Heart right ventricle (tissue), 16 donors: ENCODE results near the gene SH3RF3. TPM values are rescaled to one million over a fixed set of nuclear protein-coding genes. Genes with fewer than 3 reads are reported as not detected.

ENCODE experiments used
- ATAC-seq, 8 donors: fragments of 200-7000 bp; cut with Tn5 transposase; one replicate each; pipeline ENCODE4 v1.9.1; 2020; ENCODE audit warnings: mild to moderate bottlenecking in 8 of 8, moderate library complexity in 8 of 8, moderate number of reproducible peaks in 1 of 8
- DNase-seq, 2 donors: peaks; one replicate each; pipeline ENCODE4 v3.0.0-alpha.2; 2020
- H3K27ac ChIP-seq, 10 donors: fragments of 200-600 bp; sonication (generic) in 2 of 10; one replicate each; pipeline versions ENCODE4 v1.5.0 to v1.8.0; 2020 to 2022; ENCODE audit warnings: mild to moderate bottlenecking in 3 of 10
- H3K27me3 ChIP-seq, 7 donors: fragments of 200-600 bp; one replicate each; pipeline ENCODE4 v1.8.0; 2021 to 2022; ENCODE audit warnings: mild to moderate bottlenecking in 2 of 7
- H3K36me3 ChIP-seq, 9 donors: fragments of 200-600 bp; sonication (generic) in 1 of 9; one replicate each; pipeline versions ENCODE4 v1.5.0 to v1.8.0; 2020 to 2022; ENCODE audit warnings: mild to moderate bottlenecking in 2 of 9
- H3K4me1 ChIP-seq, 9 donors: fragments of 200-600 bp; sonication (generic) in 1 of 9; one replicate each; pipeline versions ENCODE4 v1.5.0 to v1.8.0; 2020 to 2022; ENCODE audit warnings: mild to moderate bottlenecking in 4 of 9
- H3K4me3 ChIP-seq, 10 donors: fragments of 200-600 bp; sonication (generic) in 2 of 10; one replicate each; pipeline versions ENCODE4 v1.5.0 to v1.8.0; 2020 to 2022; ENCODE audit warnings: mild to moderate bottlenecking in 7 of 10, moderate library complexity in 2 of 10
- H3K9me3 ChIP-seq, 11 donors: fragments of 200-600 bp in 10 of 11; sonication (generic) in 2 of 11; one replicate each; pipeline versions ENCODE4 v1.5.0 to v1.8.0; 2013 to 2022; ENCODE audit warnings: mild to moderate bottlenecking in 2 of 11, control low read depth in 1 of 11, moderate library complexity in 1 of 11
- CTCF ChIP-seq, 9 donors: fragments of 200-600 bp; sonication (generic) in 2 of 9; IDR thresholded peaks; one replicate each; pipeline versions ENCODE4 v1.5.0 to v1.8.0; 2021 to 2022; ENCODE audit warnings: antibody characterized with exemption in 9 of 9, mild to moderate bottlenecking in 5 of 9, moderate library complexity in 1 of 9
- WGBS, 2 donors: extraction: QIAGEN DNeasy Blood & Tissue Kit; methylation state at CpG; one replicate each; pipeline ENCODE4 v1.1.7; 2013; ENCODE audit warnings: inconsistent platforms in 1 of 2; 5-methylcytosine and 5-hydroxymethylcytosine counted together
- intact Hi-C, 10 donors: fragments of 100-400 bp; cut with DNase I; formaldehyde crosslinking; loops; one replicate each; pipeline versions ENCODE4 v1.11.1 to v1.14.2; 2022
- polyA plus RNA-seq, 2 donors: library from polyadenylated mRNA; stranded (reverse); fragments of 200-250 nt; gene quantifications; one replicate each; pipeline ENCODE4 v1.2.3, GENCODE V29; 2013
- total RNA-seq, 10 donors: library from RNA; stranded (reverse); fragmentation: NEBNext Ultra II Directional in 3 of 10; extraction: Animal tissue kit (Norgen Biotek cat#: 25700) in 3 of 10; gene quantifications; one replicate each; pipeline versions ENCODE4 v1.2.1 to v1.2.4, GENCODE V29; 2021 to 2023
- donor health status: Arrhythmogenic right ventricular cardiomyopathy.
- donor health status: ischemic (EF 13 %, LVEDD 7.1; RV severe dilation, severe dysfunction).
- donor health status: healthy with polysubstance abuse.
- donor health status: DM: no; HTN: yes; CAD: no.
- donor health status: DM: no; HTN: no; CAD: no.
- donor health status: ischemic (EF 25% LVEDD 6.9; RV normal size, moderate dysfunction).
- donor health status: ischemic (EF 25% LVEDD 5.7; RV mildly dilated, moderate dysfunction).
- donor health status: healthy.
- donor health status: DM: yes; HTN: yes; CAD: no.
- donor health status: Ischemic cardiomyopathy.
- donor health status: ischemic (EF 35%, LVEDD 5.7; RV mildly dilated, moderate dysfunction).
- donor health status: nonischemic (EF 11% LVEDD 7.7; RV severe dilation, severe dysfunction).
- donor health status: DM: yes; HTN: yes; CAD: no.
- donor health status: PGD.
- donor health status: ischemic (EF 29% LVEDD 5.4; RV normal size, mild dysfunction).
- donor health status: nonischemic (EF 23%, LVEDD 6.1; RV moderate dilation, normal function).

The SH3RF3 gene
- total and polyA plus RNA-seq, 12 donors = 5.0 to 11.5 (median 8.6) TPM

GRCh38 chr2:109129921-109130722, 1.1 kb downstream of the SH3RF3 start:
- 15 to 16% methylated on average over 53 to 56 of the region's 56 CpGs for WGBS, 2 donors
- peak; percentile 13 to 19 for DNase-seq
- intact Hi-C loops = loop anchor here in 9 of 10 donors (2.0 to 10.0 kb wide), 17 partner anchors 42 to 381 kb away; no protein-coding TSS in a partner anchor
- Histone ChIP-seq H3K27ac (peak overlapping the region in 7 of 10 donors; percentile 32 to 91 (median 82)), H3K9me3 (no peaks in the 10 kb centered on the region), H3K36me3 (no peaks in the 10 kb centered on the region), H3K4me3 (peak overlapping the region; percentile 50 to 80 (median 70)), H3K27me3 (peaks cover 0 to 48% (median 0%) of the 10 kb centered on the region in 7 donors), H3K4me1 (peaks cover under 1 to 47% (median 21%) of the 10 kb centered on the region in 9 donors)
- peak in 2 of 8 donors; percentile 7 to 10 for ATAC-seq
- no peak for TF ChIP-seq CTCF (IDR thresholded peaks at IDR 0.05)

GRCh38 chr2:109130723-109130995, 1.7 kb downstream of the SH3RF3 start:
- H3K36me3 ChIP-seq = no peaks in the 10 kb centered on the region
- intact Hi-C loops = loop anchor here in 5 of 10 donors (5.0 to 10.0 kb wide), 5 partner anchors 42 to 134 kb away; no protein-coding TSS in a partner anchor
- 51 to 71% methylated on average over 5 of the region's 5 CpGs for whole genome bisulfite sequencing, 2 donors

GRCh38 chr2:109131777-109132176, 2.8 kb downstream of the SH3RF3 start:
- Histone ChIP-seq H3K4me1 (peaks cover 3 to 40% (median 23%) of the 10 kb centered on the region in 9 donors), H3K4me3 (no peak overlapping the region), H3K36me3 (no peaks in the 10 kb centered on the region), H3K27ac (no peak overlapping the region), H3K9me3 (no peaks in the 10 kb centered on the region), H3K27me3 (peaks cover 0 to 48% (median 0%) of the 10 kb centered on the region in 7 donors)
- TF ChIP-seq CTCF (IDR thresholded peaks at IDR 0.05) = no peak
- DNase-seq (no peak), ATAC-seq (no peak)
- intact Hi-C loops = loop anchor here in 5 of 10 donors (5.0 to 10.0 kb wide), 5 partner anchors 41 to 133 kb away; no protein-coding TSS in a partner anchor
- WGBS, 2 donors = 91 to 92% methylated on average over 4 of the region's 4 CpGs

More at GRCh38 chr2:109130723-109130995, 1.7 kb downstream of the SH3RF3 start:
- no peak for DNase-seq
- H3K4me1 ChIP-seq = peaks cover 3 to 44% (median 23%) of the 10 kb centered on the region in 9 donors
- no peaks in the 10 kb centered on the region for H3K9me3 ChIP-seq
- H3K27ac ChIP-seq = peak overlapping the region in 3 of 10 donors; percentile 32 to 86 (median 82)
- ATAC-seq = no peak
- H3K4me3 ChIP-seq = peak overlapping the region in 9 of 10 donors; percentile 61 to 80 (median 72)
- TF ChIP-seq CTCF (IDR thresholded peaks at IDR 0.05) = no peak
- peaks cover 0 to 48% (median 0%) of the 10 kb centered on the region in 7 donors for H3K27me3 ChIP-seq

GRCh38 chr2:109132626-109133025, 3.6 kb downstream of the SH3RF3 start:
- Histone ChIP-seq H3K4me1 (peaks cover 3 to 36% (median 20%) of the 10 kb centered on the region in 9 donors), H3K27me3 (peaks cover 0 to 48% (median 0%) of the 10 kb centered on the region in 7 donors), H3K27ac (no peak overlapping the region), H3K9me3 (no peaks in the 10 kb centered on the region), H3K36me3 (no peaks in the 10 kb centered on the region), H3K4me3 (no peak overlapping the region)
- no peak for DNase-seq
- no peak for TF ChIP-seq CTCF (IDR thresholded peaks at IDR 0.05)
- intact Hi-C loops = loop anchor here in 5 of 10 donors (5.0 to 10.0 kb wide), 5 partner anchors 40 to 132 kb away; no protein-coding TSS in a partner anchor
- no peak for ATAC-seq
